HepG2 (cell line): ENCODE results near the gene ZBTB2. TPM values are rescaled to one million over a fixed set of nuclear protein-coding genes. Genes with fewer than 3 reads are reported as not detected.
A peak's percentile ranks its signal among the peaks of the same experiment; 100 is the strongest.

Source experiments
- BRCA1 ChIP-seq: sonication (generic); formaldehyde crosslinking; IDR thresholded peaks from 2 replicates; pipeline ENCODE4 v1.4.0; 2020; ENCODE audit warnings: missing genetic modification reagents
- CBX5 ChIP-seq: sonication (generic); formaldehyde crosslinking; IDR thresholded peaks from 2 replicates; pipeline ENCODE4 v1.4.0; 2020; ENCODE audit warnings: missing genetic modification reagents, borderline replicate concordance
- NCOA1 ChIP-seq: sonication (generic); formaldehyde crosslinking; IDR thresholded peaks from 2 replicates; pipeline ENCODE4 v1.9.0; 2021; ENCODE audit warnings: missing genetic modification reagents
- NFIB ChIP-seq: sonication (generic); formaldehyde crosslinking; IDR thresholded peaks from 2 replicates; pipeline ENCODE4 v1.9.0; 2021; ENCODE audit warnings: missing genetic modification reagents, mild to moderate bottlenecking, borderline replicate concordance
- PCBP1 ChIP-seq: fragments of 200-400 bp; formaldehyde crosslinking; IDR thresholded peaks from 2 replicates; pipeline ENCODE4 v1.6.1; 2017; ENCODE audit warnings: mild to moderate bottlenecking, low read depth, low read length, borderline replicate concordance
- SMARCE1 ChIP-seq: fragments of 450-650 bp; IDR thresholded peaks from 2 replicates; pipeline ENCODE4 v1.6.1; 2017; ENCODE audit warnings: borderline replicate concordance
- SMC3 ChIP-seq: IDR thresholded peaks from 2 replicates; pipeline ENCODE4 v1.6.1; 2011; ENCODE audit warnings: low read length, improper control_type of control experiment
- XRCC5 ChIP-seq: fragments of 200-400 bp; formaldehyde crosslinking; optimal IDR thresholded peaks from 2 replicates; pipeline ENCODE3; 2017; ENCODE audit warnings: mild to moderate bottlenecking, low read length
- ZNF30 ChIP-seq: sonication (generic); formaldehyde crosslinking; IDR thresholded peaks from 2 replicates; pipeline ENCODE4 v1.5.0; 2020; ENCODE audit warnings: mild to moderate bottlenecking, missing genetic modification reagents
- ZNF318 ChIP-seq: sonication (generic); formaldehyde crosslinking; IDR thresholded peaks from 2 replicates; pipeline ENCODE4 v1.4.0; 2020; ENCODE audit warnings: mild to moderate bottlenecking, missing genetic modification reagents
- ZNF33A ChIP-seq: sonication (generic); formaldehyde crosslinking; IDR thresholded peaks from 2 replicates; pipeline ENCODE4 v1.5.1; 2020; ENCODE audit warnings: missing genetic modification reagents, mild to moderate bottlenecking, moderate library complexity, borderline replicate concordance
- ZNF564 ChIP-seq: sonication (generic); formaldehyde crosslinking; IDR thresholded peaks from 2 replicates; pipeline ENCODE4 v1.8.1; 2023; ENCODE audit warnings: mild to moderate bottlenecking, missing genetic modification reagents
- ZNF576 ChIP-seq: sonication (generic); formaldehyde crosslinking; IDR thresholded peaks from 2 replicates; pipeline ENCODE4 v1.4.0; 2020; ENCODE audit warnings: mild to moderate bottlenecking, missing genetic modification reagents
- ZNF761 ChIP-seq: sonication (generic); formaldehyde crosslinking; conservative IDR thresholded peaks from 2 replicates; pipeline ENCODE4 v1.4.0; 2020; ENCODE audit warnings: mild to moderate bottlenecking, missing genetic modification reagents
- ZNF772 ChIP-seq: sonication (generic); formaldehyde crosslinking; IDR thresholded peaks from 2 replicates; pipeline ENCODE4 v1.5.0; 2020; ENCODE audit warnings: mild to moderate bottlenecking, missing genetic modification reagents
- ZSCAN20 ChIP-seq: sonication (generic); formaldehyde crosslinking; IDR thresholded peaks from 2 replicates; pipeline ENCODE4 v1.4.0; 2020; ENCODE audit warnings: missing genetic modification reagents, mild to moderate bottlenecking, borderline replicate concordance
- ZSCAN25 ChIP-seq: sonication (generic); formaldehyde crosslinking; IDR thresholded peaks from 2 replicates; pipeline ENCODE4 v1.8.0; 2022; ENCODE audit warnings: mild to moderate bottlenecking, missing genetic modification reagents
- ZUFSP ChIP-seq: sonication (generic); formaldehyde crosslinking; IDR thresholded peaks from 2 replicates; pipeline ENCODE4 v1.9.0; 2021; ENCODE audit warnings: missing genetic modification reagents, mild to moderate bottlenecking, borderline replicate concordance
- polyA plus RNA-seq, 8 experiments: library from polyadenylated mRNA; depleted of rRNA in 3 of 8; stranded (reverse) in 7 of 8; unstranded in 1 of 8; fragments of >200 nt; fragmentation: Illumina TruSeq in 4 of 8; extraction: Trizol in 4 of 8; gene quantifications; 2 replicates each; pipeline versions ENCODE4 v1.2.1 to v1.2.3, GENCODE V29; 2011 to 2016; ENCODE audit warnings: low read depth in 4 of 8, missing spikeins in 1 of 8, mixed read lengths in 1 of 8; ENCODE audit not compliant: insufficient read depth in 1 of 8
- total RNA-seq, 5 experiments: library from RNA; depleted of rRNA; stranded (reverse); fragments of >200 nt; fragmentation: Illumina TruSeq; extraction: Trizol; gene quantifications; 2 replicates each; pipeline ENCODE4 v1.2.3, GENCODE V29; 2016; ENCODE audit warnings: low read depth in 1 of 5
- TF ChIP-seq, protein P1 (sequence below): IDR thresholded peaks from 2 replicates; pipeline ENCODE4 v1.6.1; 2016; ENCODE audit warnings: missing compliant biosample characterization, missing genetic modification reagents, borderline replicate concordance

The ZBTB2 gene
- total and polyA plus RNA-seq, 2 of the 13 experiments (the other 11 are each of a cell fraction or from before 2014, with no cell fraction given): 15.4 to 22.8 TPM

DNA sequence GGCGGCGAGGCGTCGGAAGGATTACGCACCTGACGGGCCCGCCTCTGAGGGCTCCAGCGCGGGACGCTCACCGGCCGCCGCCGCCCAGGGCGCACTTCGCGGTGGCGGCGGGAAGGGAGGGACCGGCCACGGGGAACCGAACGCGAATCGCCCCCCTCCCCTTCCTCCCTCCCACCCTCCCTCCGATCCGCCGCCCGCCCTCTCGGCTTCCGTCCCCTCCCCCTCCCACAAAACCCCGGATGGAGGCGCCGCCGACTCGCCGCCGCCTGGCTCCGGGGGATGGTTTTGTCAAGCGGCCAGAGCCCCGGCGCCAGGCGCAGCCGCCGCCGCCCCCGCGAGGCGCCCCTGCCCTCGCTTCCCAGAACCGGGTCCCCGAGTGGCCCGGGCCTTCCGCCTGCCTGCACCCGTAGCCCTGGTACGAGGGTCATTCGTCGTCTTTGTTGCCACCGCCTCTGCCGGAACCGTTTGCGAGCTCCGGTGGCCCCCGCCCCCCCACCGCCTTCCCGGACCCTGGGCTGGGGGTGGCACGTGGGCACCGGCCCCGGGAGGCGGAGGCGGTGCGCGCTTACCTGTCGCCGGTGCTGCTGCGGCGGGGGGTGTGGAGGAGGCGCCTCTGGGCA is 398 bp downstream of the ZBTB2 start (continued):
- TF ChIP-seq ZNF318 (CRISPR knock-in tag): no peak
- TF ChIP-seq NCOA1 (CRISPR knock-in tag): no peak; the same call in 1 of the 2 replicates
- TF ChIP-seq XRCC5: no peak
- peak; percentile 74; the same call in 1 of the 2 replicates for TF ChIP-seq ZSCAN20
- TF ChIP-seq SMC3: no peak
- peak; percentile 71; the same call in 1 of the 2 replicates for TF ChIP-seq ZNF761 (CRISPR knock-in tag)
- TF ChIP-seq ZUFSP: no peak
- TF ChIP-seq ZNF576: no peak
- TF ChIP-seq ZSCAN25 (CRISPR knock-in tag): no peak
- no peak; the same call in 1 of the 2 replicates for TF ChIP-seq CBX5 (CRISPR knock-in tag)
- TF ChIP-seq PCBP1: 0 out of 2 replicates have a peak, but pooled peaks have one; percentile 12
- no peak for TF ChIP-seq SMARCE1
- TF ChIP-seq ZNF33A (CRISPR knock-in tag): no peak
- no peak for TF ChIP-seq BRCA1 (CRISPR knock-in tag)
- TF ChIP-seq, protein P1, sequence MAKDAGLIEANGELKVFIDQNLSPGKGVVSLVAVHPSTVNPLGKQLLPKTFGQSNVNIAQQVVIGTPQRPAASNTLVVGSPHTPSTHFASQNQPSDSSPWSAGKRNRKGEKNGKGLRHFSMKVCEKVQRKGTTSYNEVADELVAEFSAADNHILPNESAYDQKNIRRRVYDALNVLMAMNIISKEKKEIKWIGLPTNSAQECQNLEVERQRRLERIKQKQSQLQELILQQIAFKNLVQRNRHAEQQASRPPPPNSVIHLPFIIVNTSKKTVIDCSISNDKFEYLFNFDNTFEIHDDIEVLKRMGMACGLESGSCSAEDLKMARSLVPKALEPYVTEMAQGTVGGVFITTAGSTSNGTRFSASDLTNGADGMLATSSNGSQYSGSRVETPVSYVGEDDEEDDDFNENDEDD (CRISPR knock-in tag): no peak; the same call in 1 of the 2 replicates
- TF ChIP-seq ZNF772 (CRISPR knock-in tag): no peak
- peak; percentile 19; the same call in 1 of the 2 replicates for TF ChIP-seq ZNF564 (CRISPR knock-in tag)
- no peak for TF ChIP-seq NFIB (CRISPR knock-in tag)
- peak; percentile 70; the same call in 1 of the 2 replicates for TF ChIP-seq ZNF30
